Neural progenitor cell (in vitro differentiated cells): ENCODE data around the gene HLF.

ENCODE experiments used
- EZH2 ChIP-seq: fragments of 200-600 bp; sonication (generic); IDR thresholded peaks from 2 replicates; pipeline ENCODE4 v1.6.1; 2017; ENCODE audit warnings: antibody characterized with exemption, mild to moderate bottlenecking, moderate library complexity
- TF ChIP-seq, protein P1 (sequence below): fragments of 200-600 bp; sonication (generic); IDR thresholded peaks from 2 replicates; pipeline ENCODE4 v1.5.1; 2017; ENCODE audit warnings: antibody characterized with exemption, mild to moderate bottlenecking

- TF ChIP-seq, protein P1, sequence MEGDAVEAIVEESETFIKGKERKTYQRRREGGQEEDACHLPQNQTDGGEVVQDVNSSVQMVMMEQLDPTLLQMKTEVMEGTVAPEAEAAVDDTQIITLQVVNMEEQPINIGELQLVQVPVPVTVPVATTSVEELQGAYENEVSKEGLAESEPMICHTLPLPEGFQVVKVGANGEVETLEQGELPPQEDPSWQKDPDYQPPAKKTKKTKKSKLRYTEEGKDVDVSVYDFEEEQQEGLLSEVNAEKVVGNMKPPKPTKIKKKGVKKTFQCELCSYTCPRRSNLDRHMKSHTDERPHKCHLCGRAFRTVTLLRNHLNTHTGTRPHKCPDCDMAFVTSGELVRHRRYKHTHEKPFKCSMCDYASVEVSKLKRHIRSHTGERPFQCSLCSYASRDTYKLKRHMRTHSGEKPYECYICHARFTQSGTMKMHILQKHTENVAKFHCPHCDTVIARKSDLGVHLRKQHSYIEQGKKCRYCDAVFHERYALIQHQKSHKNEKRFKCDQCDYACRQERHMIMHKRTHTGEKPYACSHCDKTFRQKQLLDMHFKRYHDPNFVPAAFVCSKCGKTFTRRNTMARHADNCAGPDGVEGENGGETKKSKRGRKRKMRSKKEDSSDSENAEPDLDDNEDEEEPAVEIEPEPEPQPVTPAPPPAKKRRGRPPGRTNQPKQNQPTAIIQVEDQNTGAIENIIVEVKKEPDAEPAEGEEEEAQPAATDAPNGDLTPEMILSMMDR = no peak
- TF ChIP-seq EZH2 = no peak
These were observed 82.6 kb downstream of the HLF start for GRCh38 chr17:55347341-55347740.
